HS-27A (cell line): Measurements from ENCODE around the gene RAB11FIP2.
"Not testable (repeated sequence)": the region's sequence is repeated elsewhere in the genome, so short reads cannot be mapped to it uniquely, and the experiment has no call there.

ENCODE experiments used
- DNase-seq: peaks from one replicate; pipeline ENCODE4 v3.0.0-alpha.2; 2012; ENCODE audit warnings: low read depth, missing footprints

Gene RAB11FIP2, protein sequence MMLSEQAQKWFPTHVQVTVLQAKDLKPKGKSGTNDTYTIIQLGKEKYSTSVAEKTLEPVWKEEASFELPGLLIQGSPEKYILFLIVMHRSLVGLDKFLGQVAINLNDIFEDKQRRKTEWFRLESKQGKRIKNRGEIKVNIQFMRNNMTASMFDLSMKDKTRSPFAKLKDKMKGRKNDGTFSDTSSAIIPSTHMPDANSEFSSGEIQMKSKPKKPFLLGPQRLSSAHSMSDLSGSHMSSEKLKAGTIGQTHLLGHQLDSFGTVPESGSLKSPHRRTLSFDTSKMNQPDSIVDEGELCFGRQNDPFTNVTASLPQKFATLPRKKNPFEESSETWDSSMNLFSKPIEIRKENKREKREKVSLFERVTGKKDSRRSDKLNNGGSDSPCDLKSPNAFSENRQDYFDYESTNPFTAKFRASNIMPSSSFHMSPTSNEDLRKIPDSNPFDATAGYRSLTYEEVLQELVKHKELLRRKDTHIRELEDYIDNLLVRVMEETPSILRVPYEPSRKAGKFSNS

GRCh38 chr10:118046395-118047156, at the start of gene RAB11FIP2:
RAB11FIP2 (minus strand) TSS chr10:118046941; CDS start chr10:118046163, 778 bp downstream.
- peak; percentile 34 for DNase-seq

- DNase-seq = no peak
Measured at GRCh38 chr10:118096022-118096421, 49.3 kb upstream of the RAB11FIP2 start.

GRCh38 chr10:118092209-118092608, 45.5 kb upstream of the RAB11FIP2 start:
- DNase-seq = no peak

DNA sequence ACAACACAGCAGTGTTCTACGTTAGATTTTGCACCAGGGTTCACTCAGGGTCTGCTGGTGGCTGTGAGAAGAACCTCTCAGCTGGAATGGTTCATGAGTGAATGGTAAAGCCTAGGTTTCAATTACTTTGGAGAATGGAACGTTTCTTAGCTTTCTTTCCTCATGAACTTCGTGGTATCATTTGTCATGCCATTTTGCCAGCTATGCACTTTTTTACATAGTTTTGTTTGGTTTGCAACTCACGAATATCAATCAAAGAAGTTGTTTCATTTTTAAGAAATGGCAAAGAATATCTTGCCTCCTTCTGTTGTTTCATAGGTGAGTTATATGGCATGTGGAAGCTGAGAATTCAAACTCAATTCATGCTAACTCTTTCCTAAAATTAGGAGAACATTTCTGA, 34.1 kb upstream of the RAB11FIP2 start:
- DNase-seq = no peak

DNA sequence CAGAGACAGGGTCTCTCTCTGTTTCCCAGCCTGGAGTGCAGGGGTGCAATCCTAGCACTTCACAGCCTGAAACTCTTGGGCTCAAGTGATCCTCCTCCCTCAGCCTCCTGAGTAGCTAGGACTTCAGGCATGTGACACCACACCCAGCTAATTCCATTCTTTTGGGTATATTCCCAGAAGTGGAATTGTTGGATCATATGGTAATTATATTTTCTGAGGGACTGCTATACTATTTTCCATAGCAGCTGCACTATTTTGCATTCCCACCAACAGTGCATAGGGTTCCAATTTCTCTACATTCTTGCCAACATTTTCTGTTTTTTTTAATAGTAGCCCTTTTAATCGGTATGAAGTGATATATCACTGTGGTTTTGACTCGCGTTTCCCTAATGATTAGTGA, 30.0 kb upstream of the RAB11FIP2 start:
- no peak for DNase-seq

DNA sequence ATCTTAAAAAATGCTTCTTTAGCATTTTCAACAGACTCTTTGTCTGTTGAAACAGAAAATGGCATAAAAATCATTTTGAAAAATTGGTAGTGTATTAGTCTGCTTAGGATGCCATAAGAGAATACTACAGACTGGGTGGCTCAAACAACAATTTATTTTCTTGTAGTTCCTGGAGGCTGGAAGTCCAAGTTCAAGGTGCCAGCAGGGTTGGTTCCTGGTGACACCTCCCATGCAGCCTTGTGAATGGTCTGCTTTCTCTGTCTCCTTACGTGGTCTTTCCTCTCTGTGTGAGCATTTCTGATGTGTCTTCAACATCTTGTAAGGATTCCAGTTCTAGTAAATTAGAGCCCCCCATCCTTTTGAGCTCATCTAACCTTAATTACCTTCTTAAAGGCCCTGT, 26.1 kb upstream of the RAB11FIP2 start:
- no peak for DNase-seq

DNA sequence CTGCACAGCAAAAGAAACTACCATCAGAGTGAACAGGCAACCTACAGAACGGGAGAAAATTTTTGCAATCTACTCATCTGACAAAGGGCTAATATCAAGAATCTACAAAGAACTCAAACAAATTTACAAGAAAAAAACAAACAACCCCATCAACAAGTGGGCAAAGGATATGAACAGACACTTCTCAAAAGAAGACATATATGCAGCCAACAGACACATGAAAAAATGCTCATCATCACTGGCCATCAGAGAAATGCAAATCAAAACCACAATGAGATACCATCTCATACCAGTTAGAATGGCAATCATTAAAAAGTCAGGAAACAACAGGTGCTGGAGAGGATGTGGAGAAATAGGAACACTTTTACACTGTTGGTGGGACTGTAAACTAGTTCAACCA, 20.6 kb upstream of the RAB11FIP2 start:
- DNase-seq = not testable (repeated sequence)

- DNase-seq = no peak
Measured at GRCh38 chr10:118062798-118063238, 16.1 kb upstream of the RAB11FIP2 start.

DNA sequence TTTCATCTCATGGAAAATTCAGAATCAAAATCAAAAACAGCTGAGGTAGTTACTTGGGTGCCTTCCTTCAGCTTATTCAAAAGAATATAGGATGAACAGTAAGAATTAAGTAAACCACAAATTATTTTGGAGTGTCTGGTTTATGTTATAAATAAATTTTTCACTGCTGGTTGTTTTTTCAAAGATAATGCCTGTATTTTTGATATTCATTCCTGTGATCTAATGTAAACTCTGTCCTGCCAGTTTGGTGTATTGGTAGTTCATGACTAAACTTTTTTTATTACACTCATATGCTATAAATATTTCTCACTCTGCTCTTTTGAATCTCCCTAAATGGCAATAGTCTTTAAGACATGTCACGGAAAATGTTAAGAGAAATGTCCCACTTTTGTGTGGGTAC, 11.6 kb upstream of the RAB11FIP2 start:
- DNase-seq = no peak

DNA sequence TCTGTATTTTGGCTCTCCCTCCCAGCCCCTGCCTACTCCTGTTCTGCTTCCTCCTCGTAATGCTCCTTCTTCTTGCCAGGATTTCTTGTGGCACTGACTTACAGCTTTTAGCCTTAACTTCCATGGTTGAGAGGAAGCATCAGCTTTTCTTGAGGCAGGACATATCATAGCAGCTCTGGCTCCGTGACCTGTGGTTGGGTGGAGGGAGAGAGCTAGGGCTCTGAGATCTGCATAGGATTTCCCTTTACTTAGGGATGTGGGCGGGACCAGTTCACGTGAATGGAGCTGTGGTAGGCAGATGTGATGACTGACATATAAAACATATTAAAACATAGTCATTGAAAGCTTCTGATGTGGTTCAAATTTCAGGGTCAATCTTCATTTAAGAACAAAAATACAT, 10.6 kb upstream of the RAB11FIP2 start:
- no peak for DNase-seq

- DNase-seq = no peak
Measured at GRCh38 chr10:118054383-118054782, 7.6 kb upstream of the RAB11FIP2 start.

DNA sequence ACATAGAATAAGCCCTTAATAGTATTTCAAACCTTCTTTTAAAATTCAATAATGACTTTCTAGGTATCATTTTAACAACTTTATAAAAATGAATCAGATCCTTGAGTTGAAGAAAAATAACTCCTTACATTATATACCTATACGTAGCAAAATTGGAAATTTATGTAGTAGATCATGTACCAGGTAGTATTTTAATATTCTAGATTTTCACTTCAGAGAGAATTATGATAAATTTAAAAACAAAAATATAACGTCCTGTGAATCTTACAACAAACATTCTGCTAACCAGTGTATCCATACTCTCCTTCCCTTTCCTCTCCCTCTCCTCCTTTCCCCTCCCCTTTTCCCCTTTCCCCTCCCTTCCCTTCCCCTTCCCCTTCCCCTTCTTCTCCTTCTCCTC, 6.1 kb upstream of the RAB11FIP2 start:
- no peak for DNase-seq

DNA sequence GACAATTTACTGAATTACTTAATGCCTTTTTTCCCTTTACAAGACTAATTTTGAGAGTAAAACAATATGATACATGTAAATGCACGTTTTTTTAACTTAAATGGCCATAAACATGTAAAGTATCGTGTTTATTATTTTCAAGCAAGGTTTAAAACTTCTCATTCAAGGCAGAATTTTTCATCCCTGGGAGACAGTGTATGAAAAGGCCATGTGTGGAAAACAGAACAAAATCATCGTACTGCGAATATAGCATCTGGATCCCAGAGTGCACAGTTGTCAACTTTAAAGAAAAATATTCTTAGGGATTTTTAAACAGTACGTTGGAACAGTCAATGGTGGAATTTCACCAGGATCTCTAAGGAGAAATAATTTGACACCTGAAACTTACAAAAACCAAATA, 1.1 kb upstream of the RAB11FIP2 start:
- DNase-seq = no peak

GRCh38 chr10:118047157-118047719, 497 bp upstream of the RAB11FIP2 start:
- DNase-seq = no peak

GRCh38 chr10:118045837-118046394, 825 bp downstream of the RAB11FIP2 start:
- no peak for DNase-seq

DNA sequence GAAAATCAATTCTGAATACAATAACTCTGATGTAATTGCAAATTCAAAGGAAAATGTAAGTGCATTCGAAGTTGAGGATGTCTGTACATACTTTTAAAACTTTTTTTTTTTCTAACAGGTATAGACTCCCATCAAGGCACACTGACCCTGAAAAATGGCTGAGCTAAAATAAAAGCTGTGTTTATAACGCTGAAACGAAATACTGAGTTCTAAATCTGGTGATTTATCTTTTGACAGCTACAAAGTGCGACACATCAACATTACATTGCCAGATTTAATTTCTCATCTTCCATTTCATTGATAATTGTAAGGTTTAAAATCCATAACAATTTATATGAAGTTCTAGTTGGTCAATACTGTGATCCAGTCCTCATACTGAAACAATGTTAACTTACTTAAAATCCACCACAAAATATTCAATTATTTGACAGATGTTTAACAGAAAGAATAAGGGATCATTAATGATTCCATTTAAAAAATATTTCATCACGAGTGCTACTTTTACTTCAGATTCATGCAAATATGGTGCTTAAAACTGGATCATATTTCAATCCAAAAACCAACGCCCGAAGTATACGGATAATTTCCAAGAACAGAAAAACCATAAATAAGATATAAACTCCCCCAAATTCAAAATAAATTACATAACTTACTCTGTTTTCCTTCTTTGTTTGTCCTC, 1.4 kb downstream of the RAB11FIP2 start:
- DNase-seq = no peak

GRCh38 chr10:118042827-118043242, 3.9 kb downstream of the RAB11FIP2 start:
- no peak for DNase-seq

DNA sequence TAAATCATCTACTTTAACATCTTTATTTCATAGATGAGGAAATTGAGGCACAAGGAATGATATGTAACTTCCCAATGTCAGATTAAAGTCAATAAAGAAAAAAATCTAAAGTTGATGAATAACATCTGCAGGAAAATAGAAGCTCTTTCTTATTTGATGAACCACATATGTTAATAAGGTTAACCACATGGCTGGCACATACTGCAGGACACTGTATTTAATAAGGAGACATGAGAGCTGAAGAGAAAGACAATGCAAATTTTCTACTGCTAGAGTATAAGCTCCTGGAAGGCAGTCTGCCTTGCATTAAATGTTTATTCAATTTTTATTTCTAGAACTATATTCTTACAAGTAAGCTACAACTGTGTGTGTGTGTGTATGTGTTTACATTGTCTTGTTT, 4.4 kb downstream of the RAB11FIP2 start:
- DNase-seq = no peak

DNA sequence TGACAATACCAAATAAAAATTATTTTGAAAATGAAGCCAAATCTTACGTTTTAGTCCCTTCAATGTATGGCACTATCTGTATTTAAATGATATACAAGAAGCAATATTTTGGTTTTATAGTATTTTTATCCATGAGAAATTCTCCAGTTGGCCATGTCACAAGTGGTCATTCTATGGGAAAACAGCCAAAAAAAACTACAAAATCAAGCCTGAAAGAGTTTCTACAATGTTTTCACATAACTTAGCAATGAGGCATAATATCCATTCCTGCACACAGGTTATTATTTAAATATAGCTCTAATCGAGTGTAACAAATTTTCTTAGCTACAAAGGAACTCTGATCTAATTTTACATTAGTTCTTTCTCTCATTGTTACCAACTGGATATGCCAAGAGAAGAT, 5.4 kb downstream of the RAB11FIP2 start:
- DNase-seq = peak; percentile 30

DNA sequence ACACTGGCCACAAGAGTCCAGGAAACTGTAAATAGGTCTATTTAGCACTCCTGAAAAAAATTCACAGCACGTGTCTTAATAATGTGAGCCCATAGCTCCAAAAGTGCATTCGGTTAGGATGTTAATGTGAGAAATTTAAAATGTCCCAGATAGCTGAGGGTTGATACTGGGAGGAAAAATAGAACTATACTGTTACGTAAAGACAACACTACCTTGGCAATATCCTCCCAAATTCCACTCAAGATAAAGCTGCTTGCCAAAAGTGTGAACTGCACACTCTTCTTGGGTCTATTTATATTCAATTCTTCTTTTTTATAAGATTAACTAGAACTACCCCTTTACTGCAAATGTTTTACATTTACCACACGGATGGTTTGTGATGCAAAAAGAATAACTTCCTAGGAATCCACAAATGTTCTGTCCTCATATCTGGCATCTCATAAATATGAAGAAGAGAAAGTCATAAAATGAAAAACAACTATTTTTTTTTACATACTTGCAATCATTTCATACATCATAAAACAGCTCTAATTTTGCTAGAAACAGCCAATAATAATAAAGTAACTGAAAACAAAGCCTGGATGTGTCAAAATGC, 10.4 kb downstream of the RAB11FIP2 start:
- DNase-seq = no peak

DNA sequence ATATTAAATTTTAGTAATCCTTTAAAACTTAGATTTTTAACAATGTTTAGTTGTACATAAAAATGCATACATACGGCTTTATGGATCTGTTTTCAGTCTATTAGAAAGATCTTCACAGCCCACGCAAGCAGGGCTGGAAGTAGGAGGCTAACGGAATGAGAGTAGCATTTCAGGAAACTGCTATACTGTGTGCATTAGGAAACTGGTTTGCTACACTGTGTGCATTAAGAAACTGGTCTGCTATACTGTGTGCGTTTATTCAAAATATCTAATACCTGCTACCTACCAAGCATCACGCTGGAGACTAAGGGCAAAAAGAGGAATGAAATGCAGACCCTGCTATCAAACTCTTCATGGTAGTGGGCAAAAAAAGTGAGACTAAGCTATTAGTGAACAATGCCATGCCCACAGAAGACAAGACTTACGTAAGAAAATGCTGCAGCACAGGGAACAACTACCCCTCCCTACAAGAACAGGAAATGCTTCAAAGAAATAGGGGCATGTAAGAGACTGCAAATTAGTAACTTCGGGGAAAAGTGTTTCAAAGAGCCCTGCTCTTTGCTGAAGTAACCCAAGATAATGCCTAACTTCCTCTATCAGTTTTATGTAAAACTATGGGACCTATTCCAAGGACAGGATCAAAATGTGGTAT, 11.3 kb downstream of the RAB11FIP2 start:
- DNase-seq = no peak
